ENCODE results near the gene MBTPS2.
A peak's percentile ranks its signal among the peaks of the same experiment; 100 is the strongest.
"Not testable (repeated sequence)": the region's sequence is repeated elsewhere in the genome, so short reads cannot be mapped to it uniquely, and the experiment has no call there.

Gene MBTPS2

GRCh38 chrX:21839334-21840192 is at the start of gene MBTPS2:
MBTPS2 (plus strand) TSS chrX:21839617; CDS start chrX:21839735, 118 bp downstream.
- DNase-seq: peak; percentile 85

- DNase-seq: no peak
These were observed 40.7 kb upstream of the MBTPS2 start for GRCh38 chrX:21798677-21799219.

GRCh38 chrX:21799767-21800166 is 39.6 kb upstream of the MBTPS2 start:
- DNase-seq: no peak

- DNase-seq: no peak
These were observed 39.1 kb upstream of the MBTPS2 start for GRCh38 chrX:21800344-21800770.

GRCh38 chrX:21802054-21802670 is 37.3 kb upstream of the MBTPS2 start:
- no peak for DNase-seq

GRCh38 chrX:21802839-21803238 is 36.6 kb upstream of the MBTPS2 start:
- DNase-seq: no peak

- DNase-seq: no peak
These were observed 32.7 kb upstream of the MBTPS2 start for GRCh38 chrX:21806691-21807090.

- DNase-seq: no peak
These were observed 27.6 kb upstream of the MBTPS2 start for GRCh38 chrX:21811832-21812231.

- DNase-seq: no peak
These were observed 26.8 kb upstream of the MBTPS2 start for GRCh38 chrX:21812628-21813027.

GRCh38 chrX:21813612-21814368 is 25.6 kb upstream of the MBTPS2 start:
- no peak for DNase-seq

GRCh38 chrX:21816136-21816535 is 23.3 kb upstream of the MBTPS2 start:
- no peak for DNase-seq

- DNase-seq: not testable (repeated sequence)
These were observed 19.2 kb upstream of the MBTPS2 start for GRCh38 chrX:21820170-21820569.

GRCh38 chrX:21821875-21822274 is 17.5 kb upstream of the MBTPS2 start:
- DNase-seq: no peak

- no peak for DNase-seq
These were observed 7.9 kb upstream of the MBTPS2 start for GRCh38 chrX:21831496-21831895.

GRCh38 chrX:21837056-21837455 is 2.4 kb upstream of the MBTPS2 start:
- no peak for DNase-seq

GRCh38 chrX:21838937-21839333 is 482 bp upstream of the MBTPS2 start:
- DNase-seq: no peak

- peak; percentile 24 for DNase-seq
These were observed 752 bp downstream of the MBTPS2 start for GRCh38 chrX:21840193-21840545.

GRCh38 chrX:21843179-21843578 is 3.8 kb downstream of the MBTPS2 start:
- no peak for DNase-seq

GRCh38 chrX:21845096-21845495 is 5.7 kb downstream of the MBTPS2 start:
- no peak for DNase-seq

GRCh38 chrX:21847342-21847741 is 7.9 kb downstream of the MBTPS2 start:
- DNase-seq: no peak

- DNase-seq: no peak
These were observed 14.2 kb downstream of the MBTPS2 start for GRCh38 chrX:21853578-21853977.

GRCh38 chrX:21855937-21856415 is 16.6 kb downstream of the MBTPS2 start, which contains the start of gene YY2:
YY2 (plus strand) TSS chrX:21855987; CDS start chrX:21856485, 498 bp downstream.
- no peak for DNase-seq

GRCh38 chrX:21856504-21856903 is 17.1 kb downstream of the MBTPS2 start:
- no peak for DNase-seq

All from stimulated activated CD8-positive, alpha-beta memory T cell treated with anti-CD3 and anti-CD28 coated beads, Interleukin-4, amount 100 ng/mL, for 48 hours (primary cell).